Measurements from ENCODE around the gene NFIA.

The NFIA gene

DNA sequence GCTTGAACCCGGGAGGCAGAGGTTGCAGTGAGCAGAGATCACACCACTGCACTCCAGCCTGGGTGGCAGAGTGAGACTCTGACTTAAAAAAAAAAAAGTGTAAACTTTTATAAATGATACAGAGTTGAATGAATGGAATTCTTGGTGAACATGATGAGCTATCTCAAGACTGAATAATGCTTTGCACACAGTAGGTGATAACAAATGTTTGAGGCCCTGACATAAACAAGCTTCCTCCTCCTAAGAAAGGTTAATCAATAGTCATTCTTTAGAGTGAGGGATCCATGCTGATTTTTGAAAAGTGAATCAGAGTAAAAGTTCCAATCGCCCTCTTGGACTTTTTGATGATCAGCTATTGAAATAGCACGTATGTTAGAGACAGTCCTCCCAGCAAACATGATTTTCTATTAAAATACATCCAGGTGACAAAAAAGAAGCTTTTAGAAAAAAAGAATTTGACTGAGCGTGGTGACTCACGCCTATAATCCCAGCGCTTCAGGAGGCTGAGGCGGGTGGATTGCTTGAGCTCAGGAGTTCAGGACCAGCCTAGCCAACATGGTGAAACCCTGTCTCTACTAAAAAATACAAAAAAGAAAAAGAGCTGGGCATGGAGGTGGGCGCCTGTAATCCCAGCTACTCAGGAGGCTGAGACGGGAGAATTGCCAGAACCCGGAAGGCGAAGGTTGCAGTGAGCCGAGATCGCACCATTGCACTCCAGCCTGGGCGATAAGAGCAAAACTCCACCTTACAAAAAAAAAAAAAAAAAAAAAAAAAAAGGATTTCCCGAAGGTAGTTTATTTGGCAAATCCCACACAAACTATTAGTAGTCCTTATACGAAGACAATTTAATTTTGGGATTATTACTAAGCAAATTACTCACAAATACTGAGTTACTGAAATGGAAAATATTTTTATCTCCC, 181.8 kb downstream of the NFIA start:
- H3K4me3 ChIP-seq (replicated peaks in 1 of 2; ENCODE audit: low read depth in 2 of 2, low read length in 2 of 2): no peak overlapping the region
- DNase-seq (ENCODE audit: low read depth in 2 of 2): no peak
- TF ChIP-seq, protein P1, sequence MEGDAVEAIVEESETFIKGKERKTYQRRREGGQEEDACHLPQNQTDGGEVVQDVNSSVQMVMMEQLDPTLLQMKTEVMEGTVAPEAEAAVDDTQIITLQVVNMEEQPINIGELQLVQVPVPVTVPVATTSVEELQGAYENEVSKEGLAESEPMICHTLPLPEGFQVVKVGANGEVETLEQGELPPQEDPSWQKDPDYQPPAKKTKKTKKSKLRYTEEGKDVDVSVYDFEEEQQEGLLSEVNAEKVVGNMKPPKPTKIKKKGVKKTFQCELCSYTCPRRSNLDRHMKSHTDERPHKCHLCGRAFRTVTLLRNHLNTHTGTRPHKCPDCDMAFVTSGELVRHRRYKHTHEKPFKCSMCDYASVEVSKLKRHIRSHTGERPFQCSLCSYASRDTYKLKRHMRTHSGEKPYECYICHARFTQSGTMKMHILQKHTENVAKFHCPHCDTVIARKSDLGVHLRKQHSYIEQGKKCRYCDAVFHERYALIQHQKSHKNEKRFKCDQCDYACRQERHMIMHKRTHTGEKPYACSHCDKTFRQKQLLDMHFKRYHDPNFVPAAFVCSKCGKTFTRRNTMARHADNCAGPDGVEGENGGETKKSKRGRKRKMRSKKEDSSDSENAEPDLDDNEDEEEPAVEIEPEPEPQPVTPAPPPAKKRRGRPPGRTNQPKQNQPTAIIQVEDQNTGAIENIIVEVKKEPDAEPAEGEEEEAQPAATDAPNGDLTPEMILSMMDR (IDR thresholded peaks at IDR 0.05; ENCODE audit: low read depth, low read length): no peak

DNA sequence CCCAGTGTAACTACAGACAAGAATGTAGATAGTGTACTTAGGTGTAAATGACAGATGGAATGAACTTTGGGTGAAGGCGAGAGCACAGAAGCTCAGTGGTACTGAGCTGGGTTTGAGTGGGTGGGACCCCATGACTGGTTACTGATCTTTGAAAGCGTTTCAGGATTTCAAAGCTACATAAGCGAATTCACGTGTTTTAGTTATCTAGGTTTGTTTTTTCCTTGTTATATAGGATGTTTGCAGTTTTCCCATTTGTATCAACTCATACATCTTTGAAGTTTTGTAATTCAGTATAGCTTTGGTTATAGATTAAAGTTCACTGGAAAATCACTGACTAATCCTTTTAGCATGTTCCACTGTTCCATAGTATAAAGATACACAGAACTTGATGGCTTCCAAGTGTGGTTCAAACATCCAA, 182.5 kb downstream of the NFIA start:
- TF ChIP-seq, protein P1 (IDR thresholded peaks at IDR 0.05; ENCODE audit: low read depth, low read length): no peak
- DNase-seq (ENCODE audit: low read depth in 2 of 2): no peak
- no peak overlapping the region for H3K4me3 ChIP-seq (replicated peaks in 1 of 2; ENCODE audit: low read depth in 2 of 2, low read length in 2 of 2)

DNA sequence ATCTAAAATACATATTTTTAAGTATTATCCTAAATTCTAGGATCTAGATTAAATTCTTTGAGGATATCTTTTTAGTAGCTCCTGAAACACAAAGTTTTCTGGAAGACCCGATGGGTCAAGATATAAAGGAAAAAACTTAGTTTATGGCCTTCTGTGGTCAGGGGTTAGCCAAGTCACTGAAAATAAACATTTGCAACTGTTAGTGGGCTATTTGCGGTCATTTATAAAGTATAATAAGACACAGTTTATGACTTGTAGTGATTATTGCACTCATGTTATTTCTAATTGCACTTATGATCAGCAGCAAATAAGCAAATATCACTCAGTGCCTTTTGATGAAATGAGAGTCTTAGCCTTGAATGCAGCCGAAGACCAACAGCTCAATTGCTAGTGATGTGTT, 183.3 kb downstream of the NFIA start:
- no peak overlapping the region for H3K4me3 ChIP-seq (replicated peaks in 1 of 2; ENCODE audit: low read depth in 2 of 2, low read length in 2 of 2)
- TF ChIP-seq, protein P1 (IDR thresholded peaks at IDR 0.05; ENCODE audit: low read depth, low read length): no peak
- no peak for DNase-seq (ENCODE audit: low read depth in 2 of 2)

DNA sequence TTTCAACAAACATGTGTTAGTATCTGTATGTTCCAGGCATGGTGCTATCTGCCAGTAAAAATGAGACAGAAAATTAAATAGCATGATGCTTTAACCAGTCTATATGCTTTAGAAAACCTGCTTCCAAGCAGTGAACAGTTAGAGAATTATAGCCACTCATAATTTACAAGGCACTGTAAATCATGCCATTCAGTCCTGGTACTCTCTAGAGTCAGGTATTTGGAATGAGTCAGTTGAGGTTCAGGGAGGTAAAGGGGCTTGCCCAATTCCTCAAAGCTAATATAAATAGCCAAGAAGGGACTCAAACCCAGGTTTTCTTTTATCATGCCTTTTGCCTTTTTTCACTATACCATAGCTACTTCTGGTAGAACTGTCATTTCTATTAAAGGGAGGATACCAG, 184.4 kb downstream of the NFIA start:
- DNase-seq (ENCODE audit: low read depth in 2 of 2): no peak
- TF ChIP-seq, protein P1 (IDR thresholded peaks at IDR 0.05; ENCODE audit: low read depth, low read length): no peak

DNA sequence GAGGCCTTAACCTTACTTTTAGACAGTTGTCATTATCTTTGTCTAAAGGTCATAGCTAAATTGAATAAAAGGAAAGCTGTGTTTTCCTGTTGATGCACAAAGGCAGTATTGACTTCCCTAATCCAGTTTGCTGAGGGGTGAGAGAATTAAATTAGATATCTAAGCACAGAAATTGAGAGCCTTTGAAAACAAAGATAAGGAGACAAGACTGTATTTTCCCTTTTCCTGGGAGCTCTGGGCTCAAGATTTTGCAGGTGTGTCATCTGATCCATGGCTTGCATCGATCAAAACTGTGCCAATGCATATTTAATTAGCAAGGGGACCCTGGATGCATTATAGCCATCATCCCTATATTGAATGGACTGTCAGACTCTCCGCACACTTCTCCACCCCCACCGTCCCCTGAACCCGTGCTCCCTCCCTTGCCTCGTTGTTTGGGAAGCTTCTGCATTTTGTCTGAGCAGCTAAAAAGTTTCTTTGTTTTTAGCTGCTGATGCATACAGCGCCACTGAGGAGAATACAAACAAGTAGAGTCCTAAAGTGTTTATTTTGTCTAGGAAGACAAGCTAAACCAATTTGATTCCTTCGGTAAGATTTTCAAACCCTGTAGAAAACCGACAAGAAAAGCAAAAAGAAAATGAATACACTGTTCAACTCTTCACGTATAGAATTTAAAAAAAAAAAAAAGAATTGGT, 186.3 kb downstream of the NFIA start:
- no peak for DNase-seq (ENCODE audit: low read depth in 2 of 2)
- no peak overlapping the region for H3K4me3 ChIP-seq (replicated peaks in 1 of 2; ENCODE audit: low read depth in 2 of 2, low read length in 2 of 2)
- TF ChIP-seq, protein P1 (IDR thresholded peaks at IDR 0.05; ENCODE audit: low read depth, low read length): no peak

More for the DNA sequence above, 184.4 kb downstream of the NFIA start:
- H3K4me3 ChIP-seq (replicated peaks in 1 of 2; ENCODE audit: low read depth in 2 of 2, low read length in 2 of 2): no peak overlapping the region

DNA sequence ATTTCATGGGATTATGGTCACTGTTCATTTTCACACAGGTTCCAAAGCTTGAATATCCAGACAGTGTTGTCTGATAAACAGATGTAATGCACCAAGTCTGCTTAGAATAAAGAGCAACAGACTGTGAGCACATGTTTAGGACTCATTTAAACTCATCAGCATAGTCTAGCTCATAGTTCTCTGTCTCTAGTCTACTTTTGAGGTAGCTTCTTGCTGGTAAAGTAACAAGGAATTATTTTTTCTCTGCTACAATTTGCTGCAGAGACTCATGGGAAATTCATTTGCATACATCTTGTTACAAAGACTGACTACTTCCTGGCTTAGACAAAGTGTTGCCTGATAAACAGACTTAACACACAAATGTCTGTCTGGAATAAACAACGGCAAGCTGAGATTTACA, 187.2 kb downstream of the NFIA start:
- DNase-seq (ENCODE audit: low read depth in 2 of 2): no peak
- no peak overlapping the region for H3K4me3 ChIP-seq (replicated peaks in 1 of 2; ENCODE audit: low read depth in 2 of 2, low read length in 2 of 2)
- TF ChIP-seq, protein P1 (IDR thresholded peaks at IDR 0.05; ENCODE audit: low read depth, low read length): no peak
